HCT116 (cell line): ENCODE measurements around the gene QKI.

Experiments used
- CEBPB ChIP-seq: IDR thresholded peaks from 2 replicates; pipeline ENCODE4 v1.6.1; 2012; ENCODE audit warnings: low read depth
- EZH2 ChIP-seq: fragments of 200-600 bp; sonication (generic); IDR thresholded peaks from 2 replicates; pipeline ENCODE4 v1.6.1; 2017; ENCODE audit warnings: antibody characterized with exemption, mixed run types
- EZH2phosphoT487 ChIP-seq: fragments of 200-600 bp; IDR thresholded peaks from 2 replicates; pipeline ENCODE4 v1.6.1; 2018; ENCODE audit warnings: antibody characterized with exemption, borderline replicate concordance
- POLR2A ChIP-seq: IDR thresholded peaks from 2 replicates; pipeline ENCODE4 v1.7.0; 2011; ENCODE audit warnings: borderline replicate concordance; ENCODE audit not compliant: insufficient read depth, insufficient read length; ENCODE audit errors: extremely low read depth
- POLR2AphosphoS5 ChIP-seq: IDR thresholded peaks from 2 replicates; pipeline ENCODE4 v1.6.1; 2011; ENCODE audit warnings: mild to moderate bottlenecking, low read depth, low read length, moderate library complexity
- SP1 ChIP-seq: IDR thresholded peaks from 2 replicates; pipeline ENCODE4 v1.6.1; 2012; ENCODE audit warnings: low read depth
- TCF7L2 ChIP-seq: IDR thresholded peaks from 2 replicates; pipeline ENCODE4 v1.7.0; 2011; ENCODE audit warnings: borderline replicate concordance, inconsistent platforms; ENCODE audit not compliant: insufficient read depth, insufficient read length; ENCODE audit errors: extremely low read depth
- YY1 ChIP-seq: IDR thresholded peaks from 2 replicates; pipeline ENCODE4 v1.6.1; 2011; ENCODE audit warnings: low read length, low read depth, moderate library complexity, mild to moderate bottlenecking; ENCODE audit not compliant: insufficient replicate concordance; ENCODE audit errors: extremely low read depth
- ZFX ChIP-seq: fragments of 450-650 bp; IDR thresholded peaks from 2 replicates; pipeline ENCODE4 v1.6.1; 2017
- TF ChIP-seq, protein P1 (sequence below), 3 experiments: fragments of 200-600 bp in 1 of 3; sonication (generic) in 1 of 3; IDR thresholded peaks in 2 of 3; conservative IDR thresholded peaks in 1 of 3; 2 replicates each; pipeline ENCODE4 v1.5.1; 2012 to 2017; ENCODE audit warnings: low read depth in 2 of 3, low read length in 2 of 3, antibody characterized with exemption in 1 of 3, borderline replicate concordance in 1 of 3, control low read depth in 1 of 3, mild to moderate bottlenecking in 1 of 3, mixed read lengths in 1 of 3, mixed run types in 1 of 3, moderate library complexity in 1 of 3; ENCODE audit not compliant: insufficient read depth in 1 of 3
- TF ChIP-seq, protein P2 (sequence below): IDR thresholded peaks from 2 replicates; pipeline ENCODE4 v1.6.1; 2012

DNA sequence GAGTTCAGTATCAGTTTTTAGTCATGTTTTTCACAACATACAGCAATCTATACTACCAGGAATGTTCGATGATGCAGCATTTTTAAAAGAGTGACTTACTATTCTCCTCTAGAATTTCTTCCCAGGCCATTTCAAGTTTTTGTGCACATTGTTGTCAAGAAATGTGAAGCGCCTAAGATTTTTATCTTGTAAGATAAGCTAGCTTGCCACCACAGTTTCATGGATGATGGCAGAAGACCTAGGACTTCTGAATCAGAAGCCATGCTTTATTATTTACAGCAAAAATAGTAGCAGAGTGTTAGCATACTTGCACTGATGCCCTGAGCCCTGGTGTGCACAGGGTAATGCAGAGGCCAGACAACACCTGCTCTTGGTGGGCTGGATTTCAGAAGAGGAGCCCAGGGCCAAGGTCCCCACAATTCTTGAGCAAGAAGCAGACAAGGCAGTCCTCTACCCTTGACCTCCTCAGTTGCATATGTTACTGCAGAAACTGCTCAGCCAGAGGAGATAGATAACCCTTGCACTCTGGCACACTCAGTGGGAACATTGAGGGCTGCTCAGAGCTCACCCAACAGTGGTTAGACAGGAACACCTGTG lies 99.2 kb downstream of the QKI start:
- no peak for TF ChIP-seq POLR2AphosphoS5
- TF ChIP-seq, protein P1, sequence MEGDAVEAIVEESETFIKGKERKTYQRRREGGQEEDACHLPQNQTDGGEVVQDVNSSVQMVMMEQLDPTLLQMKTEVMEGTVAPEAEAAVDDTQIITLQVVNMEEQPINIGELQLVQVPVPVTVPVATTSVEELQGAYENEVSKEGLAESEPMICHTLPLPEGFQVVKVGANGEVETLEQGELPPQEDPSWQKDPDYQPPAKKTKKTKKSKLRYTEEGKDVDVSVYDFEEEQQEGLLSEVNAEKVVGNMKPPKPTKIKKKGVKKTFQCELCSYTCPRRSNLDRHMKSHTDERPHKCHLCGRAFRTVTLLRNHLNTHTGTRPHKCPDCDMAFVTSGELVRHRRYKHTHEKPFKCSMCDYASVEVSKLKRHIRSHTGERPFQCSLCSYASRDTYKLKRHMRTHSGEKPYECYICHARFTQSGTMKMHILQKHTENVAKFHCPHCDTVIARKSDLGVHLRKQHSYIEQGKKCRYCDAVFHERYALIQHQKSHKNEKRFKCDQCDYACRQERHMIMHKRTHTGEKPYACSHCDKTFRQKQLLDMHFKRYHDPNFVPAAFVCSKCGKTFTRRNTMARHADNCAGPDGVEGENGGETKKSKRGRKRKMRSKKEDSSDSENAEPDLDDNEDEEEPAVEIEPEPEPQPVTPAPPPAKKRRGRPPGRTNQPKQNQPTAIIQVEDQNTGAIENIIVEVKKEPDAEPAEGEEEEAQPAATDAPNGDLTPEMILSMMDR (IDR thresholded peaks at IDR 0.05 in 2 of 3, conservative IDR thresholded peaks at IDR 0.05 in 1 of 3; ENCODE audit: borderline replicate concordance in 1 of 3, insufficient read depth in 1 of 3, low read depth in 2 of 3, low read length in 2 of 3) = no peak
- no peak for TF ChIP-seq POLR2A
- TF ChIP-seq, protein P2, sequence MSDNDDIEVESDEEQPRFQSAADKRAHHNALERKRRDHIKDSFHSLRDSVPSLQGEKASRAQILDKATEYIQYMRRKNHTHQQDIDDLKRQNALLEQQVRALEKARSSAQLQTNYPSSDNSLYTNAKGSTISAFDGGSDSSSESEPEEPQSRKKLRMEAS = no peak
- TF ChIP-seq EZH2phosphoT487 = no peak
- TF ChIP-seq YY1 = no peak
- TF ChIP-seq CEBPB = no peak
- TF ChIP-seq ZFX = no peak
- TF ChIP-seq EZH2 = no peak
- TF ChIP-seq SP1 = no peak
- TF ChIP-seq TCF7L2 = no peak
